OCI-LY7 (cell line): ENCODE results near the gene GATAD2B. TPM values are rescaled to one million over a fixed set of nuclear protein-coding genes. Genes with fewer than 3 reads are reported as not detected.

Experiments
- BruUV-seq: library from RNA; stranded (reverse); fragments of 400-500 nt; replicated peaks from 2 replicates; lab custom pipeline; 2021; lab: Mats Ljungman, UMichigan
- CTCF ChIA-PET: fragments of 300-600 bp; sonication (Branson Sonifier 250); formaldehyde crosslinking; loops from one replicate; lab custom pipeline; 2022; ENCODE audit warnings: antibody characterized with exemption; ENCODE audit not compliant: unreplicated experiment; lab: Charles Lee
- POLR2A ChIA-PET: fragments of 300-600 bp; sonication (Branson Sonifier 250); formaldehyde crosslinking; loops from one replicate; lab custom pipeline; 2022; ENCODE audit warnings: antibody characterized with exemption; lab: Charles Lee
- DNase-seq: peaks from one replicate; pipeline ENCODE4 v3.0.0-alpha.2; 2015; ENCODE audit warnings: low spot score
- H2AFZ ChIP-seq: fragments of 200-600 bp; sonication (generic), shearing (Covaris generic); 2 replicates; pipeline ENCODE4 v1.6.1; 2014; ENCODE audit warnings: mild to moderate bottlenecking, antibody characterized with exemption, low read length, moderate library complexity
- H3K27ac ChIP-seq: fragments of 200-600 bp; sonication (generic); 2 replicates; pipeline ENCODE4 v1.5.1; 2014; ENCODE audit warnings: mixed run types, low read depth, mild to moderate bottlenecking, moderate library complexity, low read length, inconsistent platforms; ENCODE audit not compliant: poor library complexity, severe bottlenecking
- H3K36me3 ChIP-seq: fragments of 200-600 bp; sonication (generic); 2 replicates; pipeline ENCODE4 v1.6.1; 2014; ENCODE audit warnings: mild to moderate bottlenecking, antibody characterized with exemption, low read length, moderate library complexity, mixed read lengths; ENCODE audit not compliant: insufficient read depth
- H3K4me1 ChIP-seq: fragments of 200-600 bp; sonication (generic); 2 replicates; pipeline ENCODE4 v1.5.1; 2014; ENCODE audit warnings: mild to moderate bottlenecking, low read length; ENCODE audit not compliant: insufficient read depth, poor library complexity, severe bottlenecking
- H3K4me2 ChIP-seq: fragments of 200-600 bp; sonication (generic); 2 replicates; pipeline ENCODE4 v1.6.1; 2014; ENCODE audit warnings: mild to moderate bottlenecking, low read length
- H3K4me3 ChIP-seq: fragments of 200-600 bp; sonication (generic); 2 replicates; pipeline ENCODE4 v1.5.1; 2014; ENCODE audit warnings: mild to moderate bottlenecking, low read depth, low read length; ENCODE audit not compliant: poor library complexity, severe bottlenecking
- H3K79me2 ChIP-seq: fragments of 200-600 bp; sonication (generic); 2 replicates; pipeline ENCODE4 v1.6.1; 2016; ENCODE audit warnings: low read depth, mild to moderate bottlenecking, low read length, moderate library complexity, mixed read lengths; ENCODE audit not compliant: insufficient read depth
- H3K9me2 ChIP-seq: fragments of 200-600 bp; sonication (generic); 2 replicates; pipeline ENCODE4 v1.6.1; 2016; ENCODE audit warnings: mild to moderate bottlenecking, low read length, mixed read lengths; ENCODE audit not compliant: insufficient read depth
- H3K9me3 ChIP-seq: fragments of 200-600 bp; sonication (generic); 2 replicates; pipeline ENCODE4 v1.6.1; 2014; ENCODE audit warnings: mild to moderate bottlenecking, mixed run types, low read length, mixed read lengths
- H4K20me1 ChIP-seq: fragments of 200-600 bp; sonication (generic); 2 replicates; pipeline ENCODE4 v1.6.1; 2014; ENCODE audit warnings: mild to moderate bottlenecking, antibody characterized with exemption, low read length, moderate library complexity, mixed read lengths; ENCODE audit not compliant: insufficient read depth
- CTCF ChIP-seq: fragments of 200-600 bp; sonication (generic); conservative IDR thresholded peaks from 2 replicates; pipeline ENCODE4 v1.5.1; 2014; ENCODE audit warnings: mild to moderate bottlenecking, antibody characterized with exemption, low read length, moderate library complexity, mixed read lengths
- EZH2phosphoT487 ChIP-seq: fragments of 200-600 bp; sonication (generic); IDR thresholded peaks from 2 replicates; pipeline ENCODE4 v1.6.1; 2018; ENCODE audit warnings: low read depth, borderline replicate concordance, mild to moderate bottlenecking, mixed run types, antibody characterized with exemption, low read length, moderate library complexity, mixed read lengths
- intact Hi-C: fragments of 100-400 bp; cut with micrococcal nuclease; formaldehyde crosslinking; loops from one replicate; pipeline ENCODE4 v1.10.0; 2022; ENCODE audit not compliant: unreplicated experiment
- total RNA-seq, 2 experiments: library from RNA; depleted of rRNA in 1 of 2; stranded (reverse); fragments of >200 nt in 1 of 2; shearing (Covaris generic) in 1 of 2; gene quantifications; 2 replicates each; pipeline ENCODE4 v1.2.3, GENCODE V29; 2014 to 2022

The GATAD2B gene
- total RNA-seq, 2 experiments from 2014 or later, result 11.2 to 65.2 TPM

- Histone ChIP-seq H3K27ac (no peak overlapping the region), H3K79me2 (no peaks in the 10 kb centered on the region), H3K9me2 (no peaks in the 10 kb centered on the region), H3K9me3 (no peaks in the 10 kb centered on the region), H3K4me3 (peak overlapping the region; percentile 63), H4K20me1 (no peaks in the 10 kb centered on the region), H3K4me1 (peaks cover 18% of the 10 kb centered on the region), H3K4me2 (peak overlapping the region; percentile 84), H3K36me3 (peaks cover 25% of the 10 kb centered on the region), H2AFZ (no peak overlapping the region)
- ChIA-PET POLR2A (no interaction called here), CTCF (interaction anchor here (0.6 kb wide), 1 partner anchor 25 kb away, joined by 3 read pairs; no protein-coding TSS in a partner anchor)
- intact Hi-C loops, result no loop called here
- no TSS peak for BruUV-seq
- DNase-seq, result no peak
- TF ChIP-seq CTCF (no peak), EZH2phosphoT487 (no peak)
Measured at GRCh38 chr1:153776352-153776751, 146.4 kb downstream of the GATAD2B start.

- Histone ChIP-seq H3K9me2 (no peaks in the 10 kb centered on the region), H3K4me1 (peaks cover 23% of the 10 kb centered on the region), H3K79me2 (no peaks in the 10 kb centered on the region), H3K9me3 (no peaks in the 10 kb centered on the region), H3K4me3 (peak overlapping the region; percentile 63), H3K27ac (no peak overlapping the region), H4K20me1 (no peaks in the 10 kb centered on the region), H3K4me2 (peak overlapping the region; percentile 84), H3K36me3 (peaks cover 31% of the 10 kb centered on the region), H2AFZ (peak overlapping the region; percentile 37; the same call in 1 of the 2 replicates)
- ChIA-PET CTCF (interaction anchor here (0.6 kb wide), 1 partner anchor 24 kb away, joined by 3 read pairs; no protein-coding TSS in a partner anchor), POLR2A (interaction anchor here (0.6 kb wide), 1 partner anchor 103 kb away, joined by 3 read pairs; no protein-coding TSS in a partner anchor)
- no TSS peak for BruUV-seq
- intact Hi-C loops, result no loop called here
- DNase-seq, result peak; percentile 58
- TF ChIP-seq CTCF, result 0 out of 2 replicates have a peak, but pooled peaks have one; percentile 26
- no peak for TF ChIP-seq EZH2phosphoT487
Measured at GRCh38 chr1:153775458-153776327, 147.1 kb downstream of the GATAD2B start.
